Progenitor cell of endocrine pancreas (in vitro differentiated cells): ENCODE data around the gene CPLX3. TPM values are rescaled to one million over a fixed set of nuclear protein-coding genes. Genes with fewer than 3 reads are reported as not detected.

Experiments used
- DNase-seq: peaks from one replicate; pipeline ENCODE4 v3.0.0; 2021; ENCODE audit warnings: low spot score; ENCODE audit not compliant: unreplicated experiment
- H3K27ac Mint-ChIP-seq: 2 replicates; pipeline ENCODE4 v1.8.0; 2021; ENCODE audit warnings: mild to moderate bottlenecking, moderate library complexity, mixed read lengths
- H3K27me3 Mint-ChIP-seq: 2 replicates; pipeline ENCODE4 v1.8.0; 2021; ENCODE audit warnings: mixed read lengths
- H3K36me3 Mint-ChIP-seq: 2 replicates; pipeline ENCODE4 v1.8.0; 2022; ENCODE audit warnings: mixed read lengths; ENCODE audit not compliant: insufficient read depth
- H3K4me1 Mint-ChIP-seq: 2 replicates; pipeline ENCODE4 v1.8.0; 2021; ENCODE audit warnings: low read depth, mixed read lengths
- H3K4me3 Mint-ChIP-seq: 2 replicates; pipeline ENCODE4 v1.8.0; 2021; ENCODE audit warnings: low read depth, mild to moderate bottlenecking, moderate library complexity, mixed read lengths
- H3K9me3 Mint-ChIP-seq: 2 replicates; pipeline ENCODE4 v1.8.0; 2021; ENCODE audit warnings: low read depth, mixed read lengths
- CTCF ChIP-seq: fragments of 200-600 bp; sonication (generic); IDR thresholded peaks from one replicate; pipeline ENCODE4 v1.5.0; 2021; ENCODE audit warnings: antibody characterized with exemption, mild to moderate bottlenecking; ENCODE audit not compliant: unreplicated experiment
- total RNA-seq: library from RNA; stranded (reverse); gene quantifications from 2 replicates; pipeline ENCODE4 v1.2.1, GENCODE V29; 2021

Gene CPLX3
- total RNA-seq, 1 donor from 2014 or later: not detected

GRCh38 chr15:74798388-74799254 lies 27.8 kb upstream of the CPLX3 start:
- Mint-ChIP-seq H3K27me3 (no peaks in the 10 kb centered on the region), H3K4me1 (no peaks in the 10 kb centered on the region), H3K9me3 (no peaks in the 10 kb centered on the region), H3K36me3 (peaks cover 2% of the 10 kb centered on the region), H3K4me3 (no peak overlapping the region), H3K27ac (no peak overlapping the region)
- TF ChIP-seq CTCF: no peak
- no peak for DNase-seq

- Mint-ChIP-seq H3K27ac (no peak overlapping the region), H3K9me3 (no peaks in the 10 kb centered on the region), H3K27me3 (no peaks in the 10 kb centered on the region), H3K4me1 (no peaks in the 10 kb centered on the region), H3K36me3 (peaks cover 7% of the 10 kb centered on the region), H3K4me3 (no peak overlapping the region)
- no peak for DNase-seq
- no peak for TF ChIP-seq CTCF
These were observed 27.1 kb upstream of the CPLX3 start for GRCh38 chr15:74799255-74799855.

- no peak overlapping the region for H3K27ac Mint-ChIP-seq
- no peaks in the 10 kb centered on the region for H3K27me3 Mint-ChIP-seq
- H3K4me3 Mint-ChIP-seq: no peak overlapping the region
- H3K36me3 Mint-ChIP-seq: peaks cover 9% of the 10 kb centered on the region
- peak; percentile 60 for DNase-seq
- H3K4me1 Mint-ChIP-seq: no peaks in the 10 kb centered on the region
- no peaks in the 10 kb centered on the region for H3K9me3 Mint-ChIP-seq
- peak; percentile 86 for TF ChIP-seq CTCF
These were observed 26.4 kb upstream of the CPLX3 start for GRCh38 chr15:74799856-74800558.

- DNase-seq: no peak
- TF ChIP-seq CTCF: no peak
- H3K27me3 Mint-ChIP-seq: no peaks in the 10 kb centered on the region
- H3K4me3 Mint-ChIP-seq: no peak overlapping the region
- H3K27ac Mint-ChIP-seq: no peak overlapping the region
- H3K36me3 Mint-ChIP-seq: peaks cover 9% of the 10 kb centered on the region
- H3K9me3 Mint-ChIP-seq: no peaks in the 10 kb centered on the region
- H3K4me1 Mint-ChIP-seq: no peaks in the 10 kb centered on the region
These were observed 25.8 kb upstream of the CPLX3 start for GRCh38 chr15:74800559-74801094.
